SJCRH30 (cell line): ENCODE data around the gene KCNMA1. TPM values are rescaled to one million over a fixed set of nuclear protein-coding genes. Genes with fewer than 3 reads are reported as not detected.

ENCODE experiments used
- DNase-seq, 2 experiments: peaks; one replicate each; pipeline ENCODE4 v3.0.0-alpha.2; 2015 to 2020
- H3K27ac ChIP-seq: fragments of 250-450 bp; sonication (Bioruptor Pico); 2 replicates; pipeline ENCODE4 v1.5.1; 2020; ENCODE audit warnings: mild to moderate bottlenecking, moderate library complexity
- H3K27me3 ChIP-seq: fragments of 250-450 bp; sonication (Bioruptor Pico); 2 replicates; pipeline ENCODE4 v1.5.1; 2020; ENCODE audit warnings: mild to moderate bottlenecking, moderate library complexity
- H3K36me3 ChIP-seq: fragments of 250-450 bp; sonication (Bioruptor Pico); 2 replicates; pipeline ENCODE4 v1.5.1; 2020; ENCODE audit warnings: mild to moderate bottlenecking, moderate library complexity
- H3K4me1 ChIP-seq: fragments of 250-450 bp; sonication (Bioruptor Pico); 2 replicates; pipeline ENCODE4 v1.5.1; 2020; ENCODE audit warnings: mild to moderate bottlenecking, moderate library complexity
- H3K4me3 ChIP-seq: fragments of 250-450 bp; sonication (Bioruptor Pico); 2 replicates; pipeline ENCODE4 v1.5.1; 2020; ENCODE audit warnings: mild to moderate bottlenecking, moderate library complexity
- H3K9me3 ChIP-seq: fragments of 250-450 bp; sonication (Bioruptor Pico); replicated peaks from 2 replicates; pipeline ENCODE4 v1.5.1; 2020; ENCODE audit warnings: mild to moderate bottlenecking, moderate library complexity
- total RNA-seq: library from RNA; depleted of rRNA; stranded (reverse); fragments of >200 nt; shearing (Covaris generic); gene quantifications from 2 replicates; pipeline ENCODE4 v1.2.3, GENCODE V29; 2014

Gene KCNMA1
- total RNA-seq, 1 experiment from 2014 or later, result 0.69 TPM

GRCh38 chr10:76935941-76936613 is 701.5 kb downstream of the KCNMA1 start:
- Histone ChIP-seq H3K27me3 (no peaks in the 10 kb centered on the region), H3K4me3 (no peak overlapping the region), H3K9me3 (no peaks in the 10 kb centered on the region), H3K27ac (no peak overlapping the region), H3K36me3 (no peaks in the 10 kb centered on the region), H3K4me1 (no peaks in the 10 kb centered on the region)
- no peak for DNase-seq

- no peaks in the 10 kb centered on the region for H3K27me3 ChIP-seq
- H3K9me3 ChIP-seq, result no peaks in the 10 kb centered on the region
- H3K36me3 ChIP-seq, result no peaks in the 10 kb centered on the region
- H3K27ac ChIP-seq, result no peak overlapping the region
- no peak overlapping the region for H3K4me3 ChIP-seq
- DNase-seq, result no peak
- H3K4me1 ChIP-seq, result no peaks in the 10 kb centered on the region
Measured at GRCh38 chr10:76928565-76928964, 709.0 kb downstream of the KCNMA1 start.

GRCh38 chr10:76925636-76926405 is 711.8 kb downstream of the KCNMA1 start:
- no peak overlapping the region for H3K27ac ChIP-seq
- DNase-seq, result no peak

GRCh38 chr10:76922666-76923065 is 714.9 kb downstream of the KCNMA1 start:
- DNase-seq, result no peak
- no peak overlapping the region for H3K4me3 ChIP-seq
- H3K27me3 ChIP-seq, result no peaks in the 10 kb centered on the region
- H3K4me1 ChIP-seq, result no peaks in the 10 kb centered on the region
- no peak overlapping the region for H3K27ac ChIP-seq
- no peaks in the 10 kb centered on the region for H3K36me3 ChIP-seq
- H3K9me3 ChIP-seq, result no peaks in the 10 kb centered on the region

More at GRCh38 chr10:76925636-76926405, 711.8 kb downstream of the KCNMA1 start:
- H3K36me3 ChIP-seq, result no peaks in the 10 kb centered on the region
- H3K4me1 ChIP-seq, result no peaks in the 10 kb centered on the region
- H3K4me3 ChIP-seq, result no peak overlapping the region
- H3K27me3 ChIP-seq, result no peaks in the 10 kb centered on the region
- H3K9me3 ChIP-seq, result no peaks in the 10 kb centered on the region

DNA sequence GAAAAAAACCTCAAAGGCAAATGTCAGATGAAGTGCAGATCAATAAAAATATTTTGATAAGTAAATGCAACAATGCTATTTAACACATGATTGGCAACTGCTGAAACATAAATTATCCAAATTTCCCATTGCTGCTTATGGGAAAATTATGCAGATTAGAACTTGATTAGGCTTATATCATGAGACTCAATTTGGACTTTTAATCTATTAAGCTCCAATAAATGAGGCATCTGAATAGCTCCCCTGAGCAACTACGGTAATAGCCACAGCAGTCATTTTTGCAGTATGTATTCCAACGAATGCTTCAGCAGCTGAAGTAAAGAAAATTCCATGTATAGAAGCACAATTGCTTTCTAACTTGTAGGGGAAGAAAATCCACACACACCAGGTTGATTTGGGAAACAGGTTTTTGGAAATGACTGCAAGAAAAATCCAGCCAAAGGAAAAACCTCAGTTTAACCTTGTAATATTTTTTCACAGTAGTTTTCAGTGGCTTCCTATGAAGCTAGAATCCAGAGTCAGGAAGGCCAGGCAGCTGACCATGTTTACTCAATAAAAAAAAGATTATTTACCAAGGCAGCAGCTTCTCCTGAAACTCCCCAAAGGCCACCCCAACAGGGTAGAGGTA is 716.1 kb downstream of the KCNMA1 start:
- no peak for DNase-seq
- Histone ChIP-seq H3K9me3 (no peaks in the 10 kb centered on the region), H3K4me3 (no peak overlapping the region), H3K4me1 (no peaks in the 10 kb centered on the region), H3K27me3 (no peaks in the 10 kb centered on the region), H3K36me3 (no peaks in the 10 kb centered on the region), H3K27ac (no peak overlapping the region)

GRCh38 chr10:76920581-76920980 is 717.0 kb downstream of the KCNMA1 start:
- Histone ChIP-seq H3K27me3 (no peaks in the 10 kb centered on the region), H3K4me3 (no peak overlapping the region), H3K27ac (no peak overlapping the region), H3K4me1 (no peaks in the 10 kb centered on the region), H3K9me3 (no peaks in the 10 kb centered on the region), H3K36me3 (no peaks in the 10 kb centered on the region)
- DNase-seq, result no peak

DNA sequence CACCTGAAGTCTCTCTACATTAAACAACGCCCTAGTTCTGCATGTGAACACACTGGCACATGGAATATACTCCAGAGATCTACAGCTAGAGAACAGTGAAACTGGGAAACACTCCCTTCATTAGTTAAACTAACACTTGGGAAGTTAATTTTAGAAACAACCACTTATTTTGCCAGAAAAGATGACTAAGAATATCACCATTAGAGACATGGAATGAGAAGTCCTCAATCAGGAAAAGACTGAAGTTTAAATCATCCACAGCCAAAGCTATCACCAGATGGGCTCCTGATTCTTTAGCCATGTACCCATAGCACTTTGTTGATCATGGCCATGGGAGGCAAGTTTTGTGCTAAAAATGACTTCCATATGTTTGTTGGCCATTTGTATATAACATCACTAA is 719.5 kb downstream of the KCNMA1 start:
- Histone ChIP-seq H3K27ac (no peak overlapping the region), H3K4me3 (no peak overlapping the region), H3K9me3 (no peaks in the 10 kb centered on the region), H3K36me3 (no peaks in the 10 kb centered on the region), H3K27me3 (no peaks in the 10 kb centered on the region), H3K4me1 (no peaks in the 10 kb centered on the region)
- DNase-seq, result no peak

- DNase-seq, result no peak
- H3K27me3 ChIP-seq, result no peaks in the 10 kb centered on the region
- H3K4me3 ChIP-seq, result no peak overlapping the region
Measured at GRCh38 chr10:76917071-76917470, 720.5 kb downstream of the KCNMA1 start.

DNA sequence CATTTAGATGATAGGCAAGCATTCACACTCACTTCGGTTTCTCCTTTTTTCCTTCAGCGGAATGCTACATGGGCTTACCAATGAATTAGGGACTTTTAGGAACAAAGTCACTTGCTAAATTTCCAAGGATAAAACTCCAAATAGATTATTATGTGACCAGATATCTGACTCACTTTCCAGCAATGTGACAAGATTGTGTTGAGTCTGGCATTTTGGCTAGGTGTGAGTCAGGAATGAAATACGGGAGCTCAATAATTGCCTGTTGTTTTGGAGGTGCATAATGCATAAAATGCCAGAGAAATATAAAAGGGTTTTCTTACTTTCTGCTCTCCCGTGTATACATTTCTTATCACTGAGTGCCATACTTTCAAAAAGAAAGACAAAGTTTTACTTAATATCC is 721.1 kb downstream of the KCNMA1 start:
- Histone ChIP-seq H3K36me3 (no peaks in the 10 kb centered on the region), H3K27me3 (no peaks in the 10 kb centered on the region), H3K4me3 (no peak overlapping the region), H3K9me3 (no peaks in the 10 kb centered on the region), H3K4me1 (no peaks in the 10 kb centered on the region), H3K27ac (no peak overlapping the region)
- no peak for DNase-seq

More at GRCh38 chr10:76917071-76917470, 720.5 kb downstream of the KCNMA1 start:
- Histone ChIP-seq H3K27ac (no peak overlapping the region), H3K36me3 (no peaks in the 10 kb centered on the region), H3K4me1 (no peaks in the 10 kb centered on the region), H3K9me3 (no peaks in the 10 kb centered on the region)

DNA sequence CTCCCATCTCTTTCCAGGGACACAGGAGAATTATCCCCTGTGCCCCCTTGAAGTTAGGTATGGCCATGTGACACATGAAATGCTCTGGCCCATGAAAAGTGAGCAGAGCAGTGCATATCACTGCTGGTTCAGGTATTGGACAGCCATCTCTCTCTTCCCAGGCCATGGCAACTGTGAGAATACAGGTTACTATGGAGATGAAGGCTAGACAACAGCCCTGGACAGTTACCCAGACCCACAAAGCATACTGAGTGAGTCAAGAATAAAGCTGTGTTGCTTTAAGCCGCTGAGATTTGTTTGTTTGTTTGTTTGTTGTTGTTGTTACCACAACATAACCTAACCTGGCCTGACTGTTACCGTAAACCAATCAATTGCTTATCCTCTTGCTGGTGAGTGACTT is 722.3 kb downstream of the KCNMA1 start:
- Histone ChIP-seq H3K36me3 (no peaks in the 10 kb centered on the region), H3K27me3 (no peaks in the 10 kb centered on the region), H3K27ac (no peak overlapping the region), H3K9me3 (no peaks in the 10 kb centered on the region), H3K4me3 (no peak overlapping the region), H3K4me1 (no peaks in the 10 kb centered on the region)
- no peak for DNase-seq

DNA sequence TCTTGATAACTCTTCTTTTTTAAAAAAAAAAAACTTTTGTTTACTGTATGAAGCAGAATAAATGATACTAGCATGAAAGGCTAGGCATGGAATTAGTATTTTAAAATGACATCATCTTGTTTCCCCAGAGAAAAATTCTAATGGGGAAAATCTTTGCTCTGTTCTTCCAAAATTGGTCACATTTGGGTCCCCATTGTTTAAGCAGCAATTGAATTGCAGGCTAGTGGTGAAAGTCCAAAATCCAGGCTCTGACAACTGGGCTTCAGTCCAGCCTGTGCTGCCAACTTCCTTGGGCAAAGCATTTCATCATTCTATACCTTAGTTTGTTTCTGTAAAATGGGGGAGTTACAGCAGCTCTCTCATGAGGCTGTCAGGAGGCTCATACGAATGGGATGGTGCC is 726.4 kb downstream of the KCNMA1 start:
- H3K27ac ChIP-seq, result no peak overlapping the region

DNA sequence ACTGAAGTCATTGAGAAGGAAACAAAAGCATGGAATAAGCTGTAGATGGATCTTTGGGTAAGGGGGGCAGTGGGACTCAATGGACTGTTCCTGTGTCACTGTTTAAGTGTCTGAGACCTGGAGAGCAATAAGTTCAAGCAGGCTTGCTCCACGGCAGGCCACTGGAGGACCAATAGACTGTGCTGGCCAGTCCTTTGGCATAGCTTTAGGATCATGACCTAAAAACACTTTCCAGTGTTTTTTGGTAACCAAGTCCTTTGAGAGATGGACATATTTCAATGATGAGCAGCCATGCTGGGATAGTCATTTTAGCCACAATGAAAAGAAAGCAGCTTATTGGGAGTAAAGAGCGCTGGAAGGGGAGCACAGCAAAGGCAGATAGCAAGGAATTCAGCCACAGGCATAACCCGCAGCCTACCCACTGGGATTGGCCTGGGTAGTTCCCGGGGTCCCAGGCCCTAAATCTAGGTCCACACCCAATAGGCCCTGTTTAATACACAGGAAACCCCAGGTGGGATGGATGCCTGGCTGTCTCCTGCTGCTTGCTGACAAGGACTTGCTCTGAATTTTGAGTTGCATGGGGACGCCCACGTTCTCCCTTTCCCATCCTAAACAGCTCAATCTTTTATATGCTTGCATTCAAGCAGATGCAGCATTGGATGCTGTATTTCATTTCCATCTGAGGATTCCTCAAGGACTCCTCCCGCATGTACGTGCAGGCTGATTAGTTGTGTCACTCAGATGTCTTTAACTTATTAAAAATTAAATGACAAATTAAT is 727.2 kb downstream of the KCNMA1 start:
- no peak for DNase-seq
- no peaks in the 10 kb centered on the region for H3K27me3 ChIP-seq
- no peak overlapping the region for H3K4me3 ChIP-seq
- H3K27ac ChIP-seq, result no peak overlapping the region
- no peaks in the 10 kb centered on the region for H3K36me3 ChIP-seq
- no peaks in the 10 kb centered on the region for H3K4me1 ChIP-seq
- no peaks in the 10 kb centered on the region for H3K9me3 ChIP-seq

More for the DNA sequence above, 726.4 kb downstream of the KCNMA1 start:
- H3K9me3 ChIP-seq, result no peaks in the 10 kb centered on the region
- H3K36me3 ChIP-seq, result no peaks in the 10 kb centered on the region
- DNase-seq, result no peak
- no peaks in the 10 kb centered on the region for H3K4me1 ChIP-seq
- H3K27me3 ChIP-seq, result no peaks in the 10 kb centered on the region
- no peak overlapping the region for H3K4me3 ChIP-seq

DNA sequence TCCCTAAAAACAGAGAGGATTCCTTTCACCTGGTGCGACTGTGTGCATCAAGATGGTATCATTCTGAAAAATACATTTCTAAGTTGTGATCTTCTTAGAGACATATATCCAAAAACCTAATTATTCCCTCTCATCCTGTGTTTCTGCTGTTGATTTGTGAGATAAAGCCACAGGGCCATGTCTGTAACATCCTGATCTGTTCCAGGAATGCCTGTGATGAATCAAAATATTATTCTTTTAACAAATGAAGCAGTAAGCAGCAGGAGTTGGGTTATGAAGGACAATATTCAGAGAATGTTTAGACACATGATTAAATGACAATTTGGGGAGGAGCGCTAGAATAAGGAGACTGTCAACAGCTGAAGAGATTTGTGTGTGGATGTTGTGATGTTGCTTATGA is 731.4 kb downstream of the KCNMA1 start:
- no peak for DNase-seq
- Histone ChIP-seq H3K4me1 (no peaks in the 10 kb centered on the region), H3K27me3 (no peaks in the 10 kb centered on the region), H3K36me3 (no peaks in the 10 kb centered on the region), H3K9me3 (no peaks in the 10 kb centered on the region), H3K27ac (no peak overlapping the region), H3K4me3 (no peak overlapping the region)

DNA sequence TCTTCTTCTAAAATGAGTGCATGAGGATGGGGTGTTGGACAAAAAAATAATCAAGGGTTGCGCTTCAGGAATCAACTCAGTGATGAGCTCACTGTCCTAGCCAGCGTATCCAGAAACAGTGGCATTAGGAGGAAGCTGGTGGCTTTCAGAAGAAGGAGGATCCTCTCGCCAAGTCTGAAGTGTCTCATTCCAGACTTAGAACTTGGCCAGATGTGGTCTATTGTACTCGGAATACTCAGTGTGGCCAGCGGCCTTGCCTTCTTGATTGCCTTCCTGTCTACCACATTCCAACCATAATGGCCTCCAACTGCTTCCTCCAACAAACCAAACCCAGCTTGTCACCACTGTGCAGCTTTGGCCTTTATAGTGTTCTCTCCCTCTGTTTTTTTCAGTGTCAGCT is 732.4 kb downstream of the KCNMA1 start:
- H3K9me3 ChIP-seq, result no peaks in the 10 kb centered on the region
- DNase-seq, result no peak
- no peaks in the 10 kb centered on the region for H3K36me3 ChIP-seq
- H3K4me1 ChIP-seq, result no peaks in the 10 kb centered on the region
- H3K27ac ChIP-seq, result no peak overlapping the region
- H3K4me3 ChIP-seq, result no peak overlapping the region
- H3K27me3 ChIP-seq, result no peaks in the 10 kb centered on the region
